PFSK-1 (cell line): ENCODE measurements around the gene FYN.

ENCODE experiments used
- POLR2AphosphoS5 ChIP-seq: IDR thresholded peaks from 2 replicates; pipeline ENCODE4 v1.6.1; 2012; ENCODE audit warnings: low read depth, mild to moderate bottlenecking, control low read depth, low read length, moderate library complexity
- REST ChIP-seq, 2 experiments: IDR thresholded peaks; 2 replicates each; pipeline versions ENCODE4 v1.6.1 to v1.8.0; 2011 to 2012; ENCODE audit warnings: low read depth in 2 of 2, low read length in 2 of 2, control low read depth in 1 of 2, inconsistent platforms in 1 of 2, mild to moderate bottlenecking in 1 of 2, moderate library complexity in 1 of 2; ENCODE audit not compliant: insufficient read depth in 1 of 2
- TAF1 ChIP-seq: IDR thresholded peaks from 2 replicates; pipeline ENCODE4 v1.6.1; 2012; ENCODE audit warnings: low read length, control low read depth, borderline replicate concordance; ENCODE audit not compliant: insufficient read depth

DNA sequence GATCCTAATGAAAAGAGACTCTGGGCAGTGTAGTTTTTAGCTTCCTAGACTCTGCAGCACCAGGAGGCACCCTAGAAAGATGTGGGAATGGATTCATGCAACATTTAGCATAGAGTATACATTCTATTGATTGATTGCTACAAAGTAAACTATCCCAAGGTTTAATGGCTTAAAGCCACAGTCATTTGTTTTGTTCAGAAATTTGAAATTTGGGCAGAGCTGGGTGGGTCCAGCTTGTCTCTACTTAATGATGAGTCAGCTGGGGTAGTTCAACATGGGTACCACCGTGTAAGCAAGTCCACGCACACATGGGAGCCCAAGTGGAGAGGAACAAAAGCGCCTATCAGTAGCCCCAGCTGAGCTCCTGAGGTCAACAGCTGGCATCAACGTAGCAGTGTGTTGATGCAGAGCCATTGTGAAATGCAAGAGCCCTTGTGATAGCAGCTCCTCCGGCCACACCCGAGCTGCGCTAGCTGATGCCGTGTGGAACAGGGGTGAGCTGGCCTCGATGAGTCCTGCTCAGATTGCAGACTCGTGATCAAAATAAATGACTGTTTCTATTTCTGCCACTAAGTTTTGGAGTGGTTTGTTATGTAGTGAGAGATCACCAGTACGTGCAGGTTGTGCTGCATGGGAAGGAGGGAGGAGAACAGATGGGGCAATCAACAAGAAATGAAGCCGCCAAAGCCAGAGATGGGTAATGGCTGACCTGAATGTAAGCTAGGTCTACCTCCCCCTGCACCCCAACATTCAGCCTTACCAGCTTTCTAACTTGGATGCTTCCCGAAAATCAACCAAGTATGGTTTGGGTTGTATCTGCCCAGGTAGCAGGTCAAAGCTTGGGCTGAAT, 221.8 kb downstream of the FYN start:
- TF ChIP-seq REST (IDR thresholded peaks at IDR 0.05; ENCODE audit: insufficient read depth in 1 of 2, low read depth in 2 of 2, low read length in 2 of 2): no peak
- TF ChIP-seq POLR2AphosphoS5: no peak
- no peak for TF ChIP-seq TAF1
